ENCODE results near the gene TMEM185B.
A peak's percentile ranks its signal among the peaks of the same experiment; 100 is the strongest.

TMEM185B gene

GRCh38 chr2:120247851-120248250 is 24.7 kb upstream of the TMEM185B start:
- H3K36me3 Mint-ChIP-seq (ENCODE audit: low read depth) = no peaks in the 10 kb centered on the region
- no peak overlapping the region for H3K4me3 Mint-ChIP-seq
- peaks cover 41% of the 10 kb centered on the region for H3K4me1 Mint-ChIP-seq
- peaks cover 63% of the 10 kb centered on the region for H3K27me3 Mint-ChIP-seq (ENCODE audit: low read depth)
- H3K9me3 Mint-ChIP-seq = no peaks in the 10 kb centered on the region
- peak overlapping the region in 1 of 3 experiments; percentile 55 for H3K27ac Mint-ChIP-seq
- TF ChIP-seq CTCF (IDR thresholded peaks at IDR 0.05; ENCODE audit: unreplicated experiment in 3 of 3) = no peak

- Mint-ChIP-seq H3K27ac (peak overlapping the region in 1 of 3 experiments; percentile 48), H3K9me3 (no peaks in the 10 kb centered on the region)
These were observed 23.5 kb upstream of the TMEM185B start for GRCh38 chr2:120246546-120247300.

GRCh38 chr2:120245520-120246332 is 22.5 kb upstream of the TMEM185B start:
- no peaks in the 10 kb centered on the region for H3K36me3 Mint-ChIP-seq (ENCODE audit: low read depth)
- peaks cover 33% of the 10 kb centered on the region for H3K4me1 Mint-ChIP-seq
- peaks cover 53% of the 10 kb centered on the region for H3K27me3 Mint-ChIP-seq (ENCODE audit: low read depth)
- no peaks in the 10 kb centered on the region for H3K9me3 Mint-ChIP-seq
- peak overlapping the region in 1 of 3 experiments; percentile 66 for H3K27ac Mint-ChIP-seq
- no peak overlapping the region for H3K4me3 Mint-ChIP-seq
- TF ChIP-seq CTCF (IDR thresholded peaks at IDR 0.05; ENCODE audit: unreplicated experiment in 3 of 3) = no peak

More at GRCh38 chr2:120246546-120247300, 23.5 kb upstream of the TMEM185B start:
- H3K4me3 Mint-ChIP-seq = peak overlapping the region in 1 of 3 experiments; percentile 28
- peaks cover 57% of the 10 kb centered on the region for H3K27me3 Mint-ChIP-seq (ENCODE audit: low read depth)
- TF ChIP-seq CTCF (IDR thresholded peaks at IDR 0.05; ENCODE audit: unreplicated experiment in 3 of 3) = no peak
- peaks cover 34% of the 10 kb centered on the region for H3K4me1 Mint-ChIP-seq
- H3K36me3 Mint-ChIP-seq (ENCODE audit: low read depth) = no peaks in the 10 kb centered on the region

- Mint-ChIP-seq H3K4me1 (peaks cover 33% of the 10 kb centered on the region), H3K27ac (peak overlapping the region in 1 of 3 experiments; percentile 66), H3K36me3 (ENCODE audit: low read depth) (no peaks in the 10 kb centered on the region), H3K4me3 (peak overlapping the region in 1 of 3 experiments; percentile 8), H3K27me3 (ENCODE audit: low read depth) (peaks cover 44% of the 10 kb centered on the region), H3K9me3 (no peaks in the 10 kb centered on the region)
- TF ChIP-seq CTCF (IDR thresholded peaks at IDR 0.05; ENCODE audit: unreplicated experiment in 3 of 3) = no peak
These were observed 21.7 kb upstream of the TMEM185B start for GRCh38 chr2:120244656-120245519.

GRCh38 chr2:120243875-120244553 is 20.8 kb upstream of the TMEM185B start:
- Mint-ChIP-seq H3K27me3 (ENCODE audit: low read depth) (peaks cover 43% of the 10 kb centered on the region), H3K9me3 (no peaks in the 10 kb centered on the region), H3K4me1 (peaks cover 33% of the 10 kb centered on the region), H3K36me3 (ENCODE audit: low read depth) (no peaks in the 10 kb centered on the region), H3K27ac (peak overlapping the region in 2 of 3 experiments; percentile 12 to 44), H3K4me3 (no peak overlapping the region)
- TF ChIP-seq CTCF (IDR thresholded peaks at IDR 0.05; ENCODE audit: unreplicated experiment in 3 of 3) = no peak
